AML-193 (cell line): ENCODE data around the gene KHDC3L.

Experiments used
- DNase-seq, 2 experiments: peaks; one replicate each; lab custom pipeline; 2025; lab: John Stamatoyannopoulos, UW

KHDC3L gene

GRCh38 chr6:73362358-73362757 is at the start of gene KHDC3L:
TSS of gene KHDC3L (plus strand) at chr6:73362658. CDS start at chr6:73362730, 72 bp downstream.
- no peak for DNase-seq

- DNase-seq: no peak
These were observed 47.6 kb upstream of the KHDC3L start for GRCh38 chr6:73314577-73315492.

GRCh38 chr6:73323323-73323722 is 39.1 kb upstream of the KHDC3L start:
- DNase-seq: no peak

- DNase-seq: no peak
These were observed 36.8 kb upstream of the KHDC3L start for GRCh38 chr6:73325656-73326055.

- DNase-seq: no peak
These were observed 33.7 kb upstream of the KHDC3L start for GRCh38 chr6:73328790-73329189.

- no peak for DNase-seq
These were observed 33.3 kb upstream of the KHDC3L start for GRCh38 chr6:73329201-73329600.

- DNase-seq: no peak
These were observed 23.1 kb upstream of the KHDC3L start for GRCh38 chr6:73339340-73339739.

- DNase-seq: no peak
These were observed 22.4 kb upstream of the KHDC3L start for GRCh38 chr6:73340048-73340447.

- peak in 1 of 2 experiments; percentile 4 for DNase-seq
These were observed 21.1 kb upstream of the KHDC3L start for GRCh38 chr6:73341335-73341734.

GRCh38 chr6:73342174-73342573 is 20.3 kb upstream of the KHDC3L start:
- no peak for DNase-seq

- DNase-seq: no peak
These were observed 19.3 kb upstream of the KHDC3L start for GRCh38 chr6:73343164-73343563.

- DNase-seq: no peak
These were observed 13.8 kb upstream of the KHDC3L start for GRCh38 chr6:73348550-73349204.

GRCh38 chr6:73349311-73349710 is 13.1 kb upstream of the KHDC3L start:
- DNase-seq: no peak

GRCh38 chr6:73353636-73354593 is 8.5 kb upstream of the KHDC3L start, which contains the start of gene DPPA5:
TSS of gene DPPA5 (minus strand) at chr6:73354276. CDS start at chr6:73354225, 51 bp downstream.
- no peak for DNase-seq

- no peak for DNase-seq
These were observed 545 bp downstream of the KHDC3L start for GRCh38 chr6:73362869-73363536.

GRCh38 chr6:73363537-73363875 is 1.0 kb downstream of the KHDC3L start:
- DNase-seq: no peak

GRCh38 chr6:73364121-73364520 is 1.7 kb downstream of the KHDC3L start:
- no peak for DNase-seq

GRCh38 chr6:73364549-73364948 is 2.1 kb downstream of the KHDC3L start:
- DNase-seq: no peak

- no peak for DNase-seq
These were observed 5.4 kb downstream of the KHDC3L start for GRCh38 chr6:73367761-73368355.

GRCh38 chr6:73368675-73369074 is 6.2 kb downstream of the KHDC3L start:
- no peak for DNase-seq

GRCh38 chr6:73369157-73369556 is 6.7 kb downstream of the KHDC3L start:
- DNase-seq: no peak
